G401.6 (cell line): Measurements from ENCODE around the gene USF3.
"Not testable (repeated sequence)": the region's sequence is repeated elsewhere in the genome, so short reads cannot be mapped to it uniquely, and the experiment has no call there.

Experiments used
- FAIRE-seq: peaks from 2 replicates; lab custom pipeline; 2012; peaks lifted over from hg19 to GRCh38; lab: Jason Lieb, UNC

USF3 gene

DNA sequence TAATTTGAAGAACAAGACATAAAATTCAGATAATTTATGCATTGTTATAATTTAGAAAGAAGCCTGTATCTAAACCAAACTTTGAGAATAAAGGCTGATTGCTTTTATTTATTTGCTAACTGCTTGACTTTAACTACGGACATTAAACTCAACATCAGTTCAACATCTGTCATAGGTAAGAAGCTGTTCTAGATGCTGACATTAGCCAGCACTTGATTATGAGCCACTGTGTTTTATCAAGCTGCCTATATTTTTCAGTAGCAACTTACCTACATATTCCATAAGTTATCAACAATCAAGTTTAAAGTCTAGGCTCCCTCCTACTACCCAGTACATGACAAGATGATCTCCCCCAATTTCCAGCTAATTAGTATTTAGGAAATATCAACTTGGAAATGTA is 42.1 kb downstream of the USF3 start:
- no peak for FAIRE-seq

DNA sequence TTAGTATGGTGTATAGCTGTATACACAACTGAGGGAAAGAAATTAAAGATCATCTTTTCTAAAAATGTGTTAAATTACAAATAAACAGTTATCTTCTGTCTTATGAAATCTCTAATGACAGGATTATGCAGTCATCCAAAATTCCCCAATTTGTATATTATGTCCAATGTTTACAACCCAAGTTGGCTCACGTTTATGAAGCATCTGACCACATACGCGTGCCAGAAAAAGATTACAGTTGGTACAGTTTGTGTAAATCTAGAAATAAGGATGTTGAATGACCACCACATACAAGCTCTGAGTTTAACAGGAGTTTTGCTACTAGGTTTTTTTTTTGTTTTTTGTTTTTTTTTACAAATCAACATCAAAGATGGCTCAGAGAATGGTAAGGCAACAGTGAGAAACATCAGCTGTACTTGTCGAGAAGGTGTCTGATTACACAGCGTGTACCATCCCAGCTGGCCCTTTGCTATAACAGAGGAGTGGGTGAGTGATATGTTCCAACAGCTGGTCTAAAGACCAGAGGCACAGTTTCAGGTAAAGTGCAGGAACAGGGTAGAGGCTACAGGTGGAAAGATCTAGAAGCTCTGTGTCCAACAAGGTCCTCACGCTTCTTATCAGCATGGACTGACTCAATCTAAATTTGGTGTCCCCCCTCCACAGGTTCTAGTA is 47.1 kb downstream of the USF3 start:
- FAIRE-seq = no peak

GRCh38 chr3:113648524-113648923 is 47.9 kb downstream of the USF3 start:
- FAIRE-seq = no peak

DNA sequence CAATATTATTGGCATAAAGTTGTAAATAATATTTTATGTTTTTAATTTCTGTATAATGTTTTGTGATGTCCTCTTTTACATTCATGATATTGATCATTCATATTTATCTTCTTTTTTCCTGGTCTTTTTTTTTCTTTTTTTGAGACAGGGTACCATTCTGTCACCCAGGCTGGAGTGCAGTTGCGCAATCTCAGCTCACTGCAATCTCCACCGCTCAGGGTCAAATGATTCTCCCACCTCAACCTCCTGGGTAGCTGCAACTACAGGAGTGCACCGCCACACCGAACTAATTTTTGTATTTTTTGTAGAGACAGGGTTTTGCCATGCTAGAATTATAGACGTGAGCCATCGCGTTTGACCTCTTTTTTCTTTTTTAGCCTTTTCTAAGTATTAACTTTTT is 52.9 kb downstream of the USF3 start:
- no peak for FAIRE-seq

DNA sequence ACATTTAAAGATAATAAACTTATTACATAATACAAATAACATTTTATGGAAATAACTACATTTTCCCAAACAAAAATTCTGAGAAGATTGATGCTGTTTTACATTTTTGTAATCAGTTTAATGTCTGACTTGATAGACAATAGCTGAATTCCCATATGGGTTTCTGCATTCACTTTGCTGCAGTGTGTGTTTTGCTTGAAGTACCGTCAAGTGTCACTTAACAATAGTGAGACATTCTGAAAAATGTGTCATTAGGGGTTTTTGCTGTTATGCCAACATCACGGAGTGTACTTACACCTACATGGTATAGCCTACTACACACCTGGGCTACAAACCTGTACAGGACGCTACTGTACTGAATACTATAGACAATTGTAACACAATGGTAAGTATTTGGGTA is 57.5 kb downstream of the USF3 start:
- FAIRE-seq = no peak

DNA sequence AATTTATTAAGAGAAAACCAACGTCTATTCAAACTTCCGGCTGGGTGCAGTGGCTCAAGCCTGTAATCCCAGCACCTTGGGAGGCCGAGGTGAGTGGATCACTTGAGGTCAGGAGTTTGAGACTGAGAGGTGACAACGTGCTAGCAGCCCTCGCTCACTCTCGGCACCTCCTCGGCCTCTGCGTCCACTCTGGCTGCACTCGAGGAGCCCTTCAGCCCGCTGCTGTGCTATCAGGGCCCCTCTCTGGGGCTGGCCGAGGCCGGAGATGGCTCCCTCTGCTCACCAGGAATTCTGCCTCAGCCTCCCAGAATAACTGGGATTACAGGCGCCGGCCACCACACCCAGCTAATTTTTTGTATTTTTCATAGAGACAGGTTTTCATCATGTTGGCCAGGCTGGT is 58.7 kb downstream of the USF3 start:
- no peak for FAIRE-seq

GRCh38 chr3:113636034-113636433 is 60.4 kb downstream of the USF3 start:
- FAIRE-seq = not testable (repeated sequence)

DNA sequence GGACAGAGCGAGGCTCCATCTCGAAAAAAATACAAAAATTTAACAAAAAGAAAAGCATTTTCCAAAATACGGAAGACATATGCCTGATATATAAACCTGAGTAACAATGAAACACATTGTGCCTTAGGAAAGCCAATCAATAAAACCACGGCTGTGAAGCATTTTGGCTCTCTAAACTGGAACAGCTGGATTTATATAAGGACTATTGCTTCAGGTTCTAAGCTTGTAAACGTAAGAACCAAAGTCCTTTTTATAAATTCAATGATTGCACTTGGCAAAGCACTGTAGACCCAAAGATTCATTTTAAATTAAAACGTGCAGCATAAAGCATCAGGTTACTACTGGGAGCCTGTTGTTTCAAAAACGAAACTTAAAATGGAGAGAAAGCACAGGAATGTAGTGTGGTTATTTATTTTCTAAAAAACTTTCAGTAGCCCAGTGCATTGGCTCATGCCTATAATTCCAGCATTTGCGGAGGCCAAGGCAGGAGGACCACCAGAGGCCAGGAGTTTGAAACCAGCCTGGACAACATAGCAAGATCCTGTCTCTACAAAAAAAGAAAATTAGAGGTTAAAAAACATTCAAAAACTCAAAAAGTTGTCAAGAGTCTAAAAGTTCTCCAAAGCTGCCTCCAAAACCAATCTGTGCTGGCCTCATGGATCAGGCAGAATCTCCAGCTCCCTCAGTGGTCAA is 61.5 kb downstream of the USF3 start:
- FAIRE-seq = no peak

GRCh38 chr3:113631573-113631972 is 64.9 kb downstream of the USF3 start:
- no peak for FAIRE-seq

DNA sequence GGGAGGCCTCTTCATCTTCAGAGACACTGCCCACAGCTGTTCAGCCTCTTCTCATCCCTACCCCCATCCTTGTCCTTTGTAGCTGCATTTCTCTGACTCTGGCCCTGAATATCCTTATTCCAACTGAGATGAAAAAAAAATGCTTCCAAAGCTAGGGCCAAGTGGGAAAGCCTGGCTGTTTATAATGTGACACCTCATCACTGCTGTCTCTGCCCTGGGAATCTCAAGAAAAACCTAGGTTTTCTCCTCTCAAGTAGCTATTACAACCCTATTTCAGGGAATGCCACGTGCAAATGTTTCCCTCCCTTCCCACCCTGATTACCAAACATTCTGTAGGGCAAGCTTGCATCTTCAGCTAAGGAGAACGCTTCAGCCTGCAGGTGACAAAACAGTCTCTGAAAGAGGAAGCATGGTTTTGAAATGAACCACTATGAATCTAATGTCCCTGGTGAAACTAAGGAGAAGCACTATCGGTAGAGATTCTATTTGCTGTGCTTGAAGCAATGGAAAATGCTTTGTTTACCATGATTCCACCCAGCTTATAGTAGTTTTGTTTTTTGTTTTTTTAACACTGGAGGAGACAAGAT is 65.4 kb downstream of the USF3 start:
- FAIRE-seq = no peak

DNA sequence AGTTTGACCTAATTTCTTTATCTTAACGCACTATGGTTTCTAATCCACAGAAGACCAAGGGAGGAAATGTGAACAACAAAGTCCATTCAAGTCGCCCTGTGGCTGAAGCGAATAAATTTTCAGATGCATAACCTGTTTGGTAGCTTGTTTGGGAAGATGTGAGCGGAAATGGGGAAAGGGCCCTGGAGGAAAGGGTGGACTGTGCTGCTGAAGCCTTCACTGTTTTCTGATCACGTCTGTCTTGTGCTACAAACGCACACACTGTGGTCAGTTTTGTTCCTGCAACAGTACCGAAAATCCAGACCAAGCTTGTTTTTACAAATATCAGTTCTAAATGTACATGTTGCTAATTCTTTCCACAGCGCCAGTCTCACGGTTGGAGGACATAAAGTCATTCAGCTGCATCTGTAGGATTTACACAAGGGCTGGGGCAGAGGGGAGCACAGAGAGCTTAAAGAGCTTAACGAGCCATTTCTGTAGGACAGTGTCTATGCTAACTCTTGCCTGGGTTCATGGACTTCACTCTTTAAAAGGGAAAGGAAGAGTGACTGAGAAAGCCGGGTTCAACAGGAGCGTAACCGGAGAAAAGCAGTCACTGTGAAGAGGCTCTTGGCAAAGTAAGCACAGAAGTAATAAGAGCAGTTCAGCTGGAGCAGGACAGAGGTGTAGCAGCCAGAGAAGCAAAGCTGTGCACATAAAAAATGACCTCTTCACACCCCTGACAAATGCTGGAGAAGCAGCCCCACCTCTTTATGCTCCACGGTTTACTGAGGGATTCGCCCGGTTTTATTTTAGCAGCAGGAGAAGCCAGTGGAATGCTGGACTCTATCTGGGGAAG is 66.6 kb downstream of the USF3 start:
- no peak for FAIRE-seq

GRCh38 chr3:113628788-113629187 is 67.7 kb downstream of the USF3 start:
- FAIRE-seq = no peak

DNA sequence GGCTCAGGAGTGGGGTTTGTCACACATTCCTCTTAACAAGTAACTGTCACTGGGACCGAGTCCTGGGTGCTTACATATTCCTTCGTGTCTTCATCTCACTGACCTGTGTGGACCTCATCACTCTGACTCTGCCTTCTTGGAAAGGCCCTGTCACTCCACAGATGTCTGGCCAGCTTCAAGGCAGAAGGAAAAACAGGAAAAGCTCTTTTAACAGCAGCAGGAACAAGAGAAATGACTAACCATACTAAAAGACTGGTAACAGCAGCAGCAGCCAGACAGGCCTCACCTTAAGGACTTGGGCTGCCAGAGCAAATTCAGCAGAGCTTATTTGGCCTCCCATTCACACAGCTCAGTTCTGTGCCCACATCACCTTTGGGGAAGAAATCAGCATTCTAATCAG is 68.1 kb downstream of the USF3 start:
- no peak for FAIRE-seq

- no peak for FAIRE-seq
Measured at GRCh38 chr3:113626503-113627371, 69.7 kb downstream of the USF3 start.

DNA sequence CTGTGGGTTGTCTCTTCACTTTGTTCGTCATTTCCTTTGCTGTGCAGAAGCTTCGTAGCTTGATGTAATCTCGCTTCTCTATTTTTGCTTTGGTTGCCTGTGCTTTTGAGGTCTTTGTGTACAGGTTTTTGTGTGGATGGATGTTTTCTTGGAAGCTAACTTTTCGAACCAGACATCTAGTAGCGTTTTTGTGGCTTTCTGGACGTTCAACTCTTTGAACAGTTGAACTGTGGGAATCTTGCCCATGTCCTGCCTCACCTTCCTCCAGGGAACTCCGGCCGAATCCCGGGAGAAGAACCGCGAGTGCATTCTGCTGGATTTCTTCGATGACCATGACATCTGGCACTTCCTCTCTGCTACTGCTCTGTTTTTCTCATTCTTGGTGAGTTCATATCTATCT is 70.6 kb downstream of the USF3 start:
- FAIRE-seq = no peak

DNA sequence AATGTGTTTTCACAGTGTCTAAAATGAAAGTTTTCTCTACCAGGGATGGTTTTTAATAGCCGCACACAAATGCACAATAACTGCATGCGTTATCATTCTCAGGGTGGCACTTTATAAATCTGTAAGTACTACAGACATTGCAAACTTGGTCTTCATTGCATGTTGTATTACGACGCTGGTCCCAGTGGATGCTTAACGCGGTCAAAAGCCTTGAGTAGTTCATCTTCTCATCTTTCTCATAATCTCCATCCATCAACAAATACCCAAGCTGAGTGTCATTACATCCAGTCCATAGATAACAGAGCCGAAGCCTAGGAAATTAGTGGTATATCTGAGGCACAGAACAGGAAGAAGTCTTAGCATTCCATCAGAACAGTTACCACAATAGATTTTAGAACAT is 72.6 kb downstream of the USF3 start:
- no peak for FAIRE-seq

DNA sequence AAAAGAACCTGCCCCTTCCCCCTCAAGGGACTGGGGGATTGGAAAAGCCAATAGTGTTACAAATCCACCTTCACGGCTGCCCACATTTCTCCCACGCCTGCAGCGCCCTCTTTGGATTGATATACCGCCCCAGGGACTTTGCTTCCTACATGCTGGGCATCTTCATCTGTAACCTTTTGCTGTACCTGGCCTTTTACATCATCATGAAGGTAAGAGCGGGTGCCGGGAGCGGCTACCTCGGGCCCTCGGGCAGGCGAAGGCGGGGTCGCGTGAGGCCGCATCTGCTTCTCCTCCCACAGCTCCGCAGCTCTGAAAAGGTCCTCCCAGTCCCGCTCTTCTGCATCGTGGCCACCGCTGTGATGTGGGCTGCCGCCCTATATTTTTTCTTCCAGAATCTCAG is 73.1 kb downstream of the USF3 start:
- no peak for FAIRE-seq

DNA sequence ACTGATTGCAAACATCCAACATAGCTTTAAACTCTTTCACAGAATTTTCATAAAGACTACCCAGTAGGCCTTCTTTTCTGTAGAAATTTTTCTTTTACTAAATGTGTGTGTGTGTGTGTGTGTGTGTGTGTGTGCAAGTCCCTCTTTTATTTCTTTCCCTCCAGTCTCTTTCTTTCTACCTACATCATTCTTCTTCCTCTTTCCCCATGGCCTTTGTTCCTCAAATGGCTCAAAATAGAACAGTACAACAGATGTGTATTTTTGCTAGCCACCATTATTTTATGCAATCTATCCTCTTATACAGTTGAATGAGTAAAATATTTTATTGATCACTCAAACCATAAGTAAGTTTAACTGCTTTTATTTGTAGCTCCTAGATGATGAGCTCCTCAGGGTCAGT is 76.4 kb downstream of the USF3 start:
- no peak for FAIRE-seq

- no peak for FAIRE-seq
Measured at GRCh38 chr3:113617726-113618125, 78.7 kb downstream of the USF3 start.

GRCh38 chr3:113615976-113616375 is 80.5 kb downstream of the USF3 start:
- no peak for FAIRE-seq

- no peak for FAIRE-seq
Measured at GRCh38 chr3:113614402-113614801, 82.0 kb downstream of the USF3 start.

DNA sequence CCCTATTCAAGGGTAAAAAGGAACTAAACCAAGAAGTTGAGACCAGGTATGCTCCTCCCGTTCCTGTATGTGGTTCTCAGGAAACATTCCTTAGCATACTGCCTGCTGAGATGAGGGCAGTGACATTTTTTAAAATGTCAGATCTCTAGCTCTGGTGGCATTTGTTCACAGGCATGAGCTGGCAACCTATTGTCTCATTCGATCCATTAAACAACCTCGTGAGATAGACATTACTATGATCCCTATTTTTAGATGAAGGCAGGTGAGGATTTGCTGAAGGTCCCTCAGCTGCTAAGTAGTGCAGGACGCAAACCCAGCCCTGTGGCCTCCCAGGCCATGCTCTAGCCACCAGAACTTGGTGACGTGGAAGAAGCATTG is 89.2 kb downstream of the USF3 start:
- no peak for FAIRE-seq
